ENCODE results near the gene PFKL. TPM values are rescaled to one million over a fixed set of nuclear protein-coding genes. Genes with fewer than 3 reads are reported as not detected.

The PFKL gene
- 91.8 and 92.9 TPM in 2 replicates for total RNA-seq (2014; rRNA removed; shearing (Covaris generic))

- DNase-seq (ENCODE audit: low read depth) = peak; percentile 78
Measured at GRCh38 chr21:44299458-44300261, at the start of gene PFKL. Gene PFKL, plus strand, starts transcription at chr21:44300053. Its CDS starts 53 bp downstream, at chr21:44300106.

GRCh38 chr21:44253832-44254710 is 45.8 kb upstream of the PFKL start:
- DNase-seq (ENCODE audit: low read depth) = no peak

- DNase-seq (ENCODE audit: low read depth) = no peak
Measured at GRCh38 chr21:44255511-44255981, 44.3 kb upstream of the PFKL start.

GRCh38 chr21:44258056-44258725 is 41.7 kb upstream of the PFKL start:
- DNase-seq (ENCODE audit: low read depth) = no peak

- peak; percentile 78 for DNase-seq (ENCODE audit: low read depth)
Measured at GRCh38 chr21:44259082-44259705, 40.7 kb upstream of the PFKL start.

GRCh38 chr21:44260066-44260465 is 39.8 kb upstream of the PFKL start:
- DNase-seq (ENCODE audit: low read depth) = no peak

- no peak for DNase-seq (ENCODE audit: low read depth)
Measured at GRCh38 chr21:44260791-44261631, 38.8 kb upstream of the PFKL start.

- no peak for DNase-seq (ENCODE audit: low read depth)
Measured at GRCh38 chr21:44261675-44262295, 38.1 kb upstream of the PFKL start, which contains the start of gene DNMT3L. Gene DNMT3L, minus strand, starts transcription at chr21:44261897. Its CDS starts 638 bp downstream, at chr21:44261259.

- DNase-seq (ENCODE audit: low read depth) = no peak
Measured at GRCh38 chr21:44262338-44263056, 37.4 kb upstream of the PFKL start.

GRCh38 chr21:44263221-44263760 is 36.6 kb upstream of the PFKL start:
- no peak for DNase-seq (ENCODE audit: low read depth)

GRCh38 chr21:44263768-44264167 is 36.1 kb upstream of the PFKL start:
- no peak for DNase-seq (ENCODE audit: low read depth)

- DNase-seq (ENCODE audit: low read depth) = no peak
Measured at GRCh38 chr21:44265734-44266270, 34.1 kb upstream of the PFKL start.

- DNase-seq (ENCODE audit: low read depth) = peak; percentile 42
Measured at GRCh38 chr21:44267655-44268142, 32.2 kb upstream of the PFKL start.

GRCh38 chr21:44269090-44269489 is 30.8 kb upstream of the PFKL start:
- DNase-seq (ENCODE audit: low read depth) = no peak

- DNase-seq (ENCODE audit: low read depth) = no peak
Measured at GRCh38 chr21:44271558-44272283, 28.1 kb upstream of the PFKL start.

- no peak for DNase-seq (ENCODE audit: low read depth)
Measured at GRCh38 chr21:44272284-44272858, 27.5 kb upstream of the PFKL start.

GRCh38 chr21:44273046-44273445 is 26.8 kb upstream of the PFKL start:
- DNase-seq (ENCODE audit: low read depth) = no peak

- no peak for DNase-seq (ENCODE audit: low read depth)
Measured at GRCh38 chr21:44275041-44275440, 24.8 kb upstream of the PFKL start.
